ENCODE results near the gene NEURL1B.

The NEURL1B gene

DNA sequence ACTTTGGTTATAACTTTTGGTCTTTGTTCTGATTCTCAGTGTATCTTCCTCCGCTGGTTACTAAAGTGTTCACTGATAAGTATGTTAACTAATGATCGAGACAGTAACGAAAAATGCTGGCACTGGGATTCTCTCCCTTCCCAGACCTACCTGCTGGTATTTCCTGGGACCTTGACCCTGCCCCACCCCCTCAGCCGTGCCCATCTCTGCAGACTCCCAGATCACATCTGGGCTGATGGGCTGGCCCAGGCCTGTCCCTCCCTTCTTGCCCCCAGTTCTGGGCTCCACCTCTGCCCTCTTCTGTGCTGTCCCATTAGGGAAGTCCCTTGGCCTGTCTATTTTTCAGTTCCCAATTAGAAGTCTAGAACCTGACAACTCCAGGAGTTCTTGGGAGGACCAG, 46.9 kb downstream of the NEURL1B start:
- Histone ChIP-seq H3K4me3 (IDR thresholded peaks at IDR 0.05; ENCODE audit: insufficient read depth, low read depth, low read length) (no peak overlapping the region), H3K4me2 (no peak overlapping the region), H3K4me1 (ENCODE audit: low read depth, poor library complexity, severe bottlenecking) (no peaks in the 10 kb centered on the region), H3K27me3 (ENCODE audit: insufficient read depth, low read depth) (no peaks in the 10 kb centered on the region), H3K9ac (no peak overlapping the region), H2AFZ (ENCODE audit: low read depth) (no peak overlapping the region), H3K27ac (no peak overlapping the region), H3K36me3 (ENCODE audit: insufficient read depth) (no peaks in the 10 kb centered on the region), H3K79me2 (ENCODE audit: insufficient read depth, low read depth) (no peaks in the 10 kb centered on the region), H4K20me1 (ENCODE audit: insufficient read depth) (no peaks in the 10 kb centered on the region)
- TF ChIP-seq, protein P1, sequence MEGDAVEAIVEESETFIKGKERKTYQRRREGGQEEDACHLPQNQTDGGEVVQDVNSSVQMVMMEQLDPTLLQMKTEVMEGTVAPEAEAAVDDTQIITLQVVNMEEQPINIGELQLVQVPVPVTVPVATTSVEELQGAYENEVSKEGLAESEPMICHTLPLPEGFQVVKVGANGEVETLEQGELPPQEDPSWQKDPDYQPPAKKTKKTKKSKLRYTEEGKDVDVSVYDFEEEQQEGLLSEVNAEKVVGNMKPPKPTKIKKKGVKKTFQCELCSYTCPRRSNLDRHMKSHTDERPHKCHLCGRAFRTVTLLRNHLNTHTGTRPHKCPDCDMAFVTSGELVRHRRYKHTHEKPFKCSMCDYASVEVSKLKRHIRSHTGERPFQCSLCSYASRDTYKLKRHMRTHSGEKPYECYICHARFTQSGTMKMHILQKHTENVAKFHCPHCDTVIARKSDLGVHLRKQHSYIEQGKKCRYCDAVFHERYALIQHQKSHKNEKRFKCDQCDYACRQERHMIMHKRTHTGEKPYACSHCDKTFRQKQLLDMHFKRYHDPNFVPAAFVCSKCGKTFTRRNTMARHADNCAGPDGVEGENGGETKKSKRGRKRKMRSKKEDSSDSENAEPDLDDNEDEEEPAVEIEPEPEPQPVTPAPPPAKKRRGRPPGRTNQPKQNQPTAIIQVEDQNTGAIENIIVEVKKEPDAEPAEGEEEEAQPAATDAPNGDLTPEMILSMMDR (conservative IDR thresholded peaks at IDR 0.05; ENCODE audit: low read depth, low read length): no peak

DNA sequence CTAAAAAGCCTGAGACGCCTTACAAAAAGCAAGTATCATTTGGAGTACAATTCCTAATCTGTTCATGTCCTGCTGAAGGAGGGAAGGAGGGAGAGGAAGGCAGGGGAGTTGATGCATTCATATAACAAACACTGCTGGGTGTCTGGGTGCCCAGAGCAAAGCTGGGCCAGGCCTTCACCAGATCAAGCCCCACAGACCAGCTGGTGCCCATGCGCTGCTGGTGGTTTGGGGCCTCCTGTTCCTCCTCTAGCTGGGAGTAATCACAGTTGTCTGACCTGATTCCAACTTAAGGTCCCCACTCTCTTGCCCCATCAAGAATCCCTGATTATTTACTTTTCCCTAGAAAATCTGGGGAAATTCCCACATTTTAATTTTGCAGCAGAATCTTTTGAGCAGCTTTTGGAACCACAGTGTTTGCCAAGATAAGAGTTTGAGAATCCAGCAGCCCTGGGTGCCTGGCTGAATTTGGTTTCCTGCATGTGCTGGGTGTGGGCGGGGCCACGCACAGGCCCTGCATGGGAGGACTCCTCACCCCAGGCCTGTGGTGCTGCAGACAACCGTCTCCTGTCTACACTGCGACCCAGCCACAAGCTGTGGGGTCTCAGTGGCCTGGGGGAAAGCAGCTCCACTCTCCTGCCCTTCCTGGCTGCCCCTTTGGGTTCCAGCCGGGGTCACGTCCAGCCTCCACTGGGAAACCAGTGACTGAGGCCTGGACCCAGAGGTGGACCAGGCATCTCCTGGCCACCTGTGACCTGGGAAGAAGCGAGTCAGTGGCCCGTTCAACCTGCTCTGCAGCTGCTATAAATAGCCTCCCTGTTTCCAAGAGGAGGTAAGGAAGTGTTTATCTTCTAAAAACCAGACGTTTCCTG, 47.5 kb downstream of the NEURL1B start:
- Histone ChIP-seq H3K27me3 (ENCODE audit: insufficient read depth, low read depth) (no peaks in the 10 kb centered on the region), H2AFZ (ENCODE audit: low read depth) (no peak overlapping the region; the same call in 1 of the 2 replicates), H3K4me3 (IDR thresholded peaks at IDR 0.05; ENCODE audit: insufficient read depth, low read depth, low read length) (no peak overlapping the region), H3K4me1 (ENCODE audit: low read depth, poor library complexity, severe bottlenecking) (no peaks in the 10 kb centered on the region), H3K79me2 (ENCODE audit: insufficient read depth, low read depth) (no peaks in the 10 kb centered on the region), H3K9ac (no peak overlapping the region), H3K4me2 (no peak overlapping the region), H3K27ac (no peak overlapping the region), H3K36me3 (ENCODE audit: insufficient read depth) (no peaks in the 10 kb centered on the region), H4K20me1 (ENCODE audit: insufficient read depth) (no peaks in the 10 kb centered on the region)
- TF ChIP-seq, protein P1 (conservative IDR thresholded peaks at IDR 0.05; ENCODE audit: low read depth, low read length): no peak

DNA sequence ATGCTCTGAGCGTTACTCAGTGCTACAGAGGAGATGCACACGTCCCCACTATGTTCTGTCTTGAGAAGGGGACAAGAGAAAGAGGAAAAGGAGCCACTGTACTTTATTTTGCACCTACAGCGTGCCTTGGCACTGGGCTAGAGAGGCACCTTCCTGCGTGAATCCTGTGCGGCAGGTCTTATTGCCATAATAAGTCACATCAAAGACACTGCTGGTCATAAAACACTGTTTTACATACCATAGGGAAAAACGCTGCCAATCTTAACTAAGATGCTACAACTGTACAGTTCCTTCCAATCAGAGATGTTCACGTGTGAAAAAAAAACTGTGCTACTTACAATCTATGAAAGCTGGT, 48.1 kb downstream of the NEURL1B start:
- no peak overlapping the region for H3K27ac ChIP-seq
- no peak overlapping the region for H3K4me3 ChIP-seq (IDR thresholded peaks at IDR 0.05; ENCODE audit: insufficient read depth, low read depth, low read length)
- H3K27me3 ChIP-seq (ENCODE audit: insufficient read depth, low read depth): no peaks in the 10 kb centered on the region
- H2AFZ ChIP-seq (ENCODE audit: low read depth): no peak overlapping the region
- TF ChIP-seq, protein P1 (conservative IDR thresholded peaks at IDR 0.05; ENCODE audit: low read depth, low read length): no peak
- H3K9ac ChIP-seq: no peak overlapping the region
- no peaks in the 10 kb centered on the region for H4K20me1 ChIP-seq (ENCODE audit: insufficient read depth)
- no peaks in the 10 kb centered on the region for H3K79me2 ChIP-seq (ENCODE audit: insufficient read depth, low read depth)
- H3K4me2 ChIP-seq: no peak overlapping the region
- H3K4me1 ChIP-seq (ENCODE audit: low read depth, poor library complexity, severe bottlenecking): no peaks in the 10 kb centered on the region
- H3K36me3 ChIP-seq (ENCODE audit: insufficient read depth): no peaks in the 10 kb centered on the region

DNA sequence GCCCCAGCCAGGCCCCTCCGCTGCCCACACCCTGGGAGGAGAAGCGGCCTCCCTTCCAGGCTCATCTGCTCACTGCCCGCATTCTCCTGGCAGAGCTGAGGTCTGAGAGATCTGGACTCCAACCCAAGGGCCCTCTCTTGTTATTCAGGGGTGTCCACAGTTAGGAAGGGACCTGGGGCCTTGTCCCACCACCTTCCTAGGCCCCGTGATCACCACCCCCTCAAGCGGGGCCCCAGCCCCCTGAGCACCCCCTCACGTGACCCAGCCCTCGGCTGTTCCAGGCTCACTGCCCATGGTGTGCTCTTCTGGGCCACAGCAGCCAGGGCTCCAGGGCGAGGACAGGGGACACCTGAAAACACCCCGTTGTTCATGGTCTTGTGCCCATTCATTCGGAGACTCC, 48.7 kb downstream of the NEURL1B start:
- TF ChIP-seq, protein P1 (conservative IDR thresholded peaks at IDR 0.05; ENCODE audit: low read depth, low read length): no peak
- Histone ChIP-seq H2AFZ (ENCODE audit: low read depth) (no peak overlapping the region), H3K4me3 (IDR thresholded peaks at IDR 0.05; ENCODE audit: insufficient read depth, low read depth, low read length) (no peak overlapping the region), H3K9ac (no peak overlapping the region), H4K20me1 (ENCODE audit: insufficient read depth) (no peaks in the 10 kb centered on the region), H3K79me2 (ENCODE audit: insufficient read depth, low read depth) (no peaks in the 10 kb centered on the region), H3K4me2 (no peak overlapping the region), H3K27ac (no peak overlapping the region), H3K27me3 (ENCODE audit: insufficient read depth, low read depth) (no peaks in the 10 kb centered on the region), H3K36me3 (ENCODE audit: insufficient read depth) (no peaks in the 10 kb centered on the region), H3K4me1 (ENCODE audit: low read depth, poor library complexity, severe bottlenecking) (no peaks in the 10 kb centered on the region)

All from KMS-11 (cell line).